MM.1S (cell line): ENCODE measurements around the gene ZDHHC1.

Source experiments
- DNase-seq: peaks from one replicate; pipeline ENCODE4 v3.0.0-alpha.2; 2015
- H2AFZ ChIP-seq: fragments of 300-600 bp; sonication (generic); 2 replicates; pipeline ENCODE4 v1.6.0; 2016; ENCODE audit warnings: antibody characterized with exemption, low read length
- H3F3A ChIP-seq: fragments of 300-600 bp; sonication (generic); 2 replicates; pipeline ENCODE4 v1.6.1; 2016; ENCODE audit warnings: mild to moderate bottlenecking, antibody characterized with exemption, low read length, moderate library complexity, mixed read lengths; ENCODE audit not compliant: insufficient read depth
- H3K27ac ChIP-seq: fragments of 300-600 bp; sonication (generic); 2 replicates; pipeline ENCODE4 v1.5.1; 2016; ENCODE audit warnings: mild to moderate bottlenecking, low read length
- H3K27me3 ChIP-seq: fragments of 300-600 bp; sonication (generic); replicated peaks from 2 replicates; pipeline ENCODE4 v1.6.0; 2016; ENCODE audit warnings: low read length; ENCODE audit not compliant: insufficient read depth
- H3K36me3 ChIP-seq: fragments of 300-600 bp; sonication (generic); replicated peaks from 2 replicates; pipeline ENCODE4 v1.6.1; 2016; ENCODE audit warnings: mild to moderate bottlenecking, low read length, mixed read lengths; ENCODE audit not compliant: insufficient read depth
- H3K4me1 ChIP-seq: fragments of 300-600 bp; sonication (generic); 2 replicates; pipeline ENCODE4 v1.6.1; 2016; ENCODE audit warnings: low read length, mixed read lengths
- H3K4me2 ChIP-seq: fragments of 300-600 bp; sonication (generic); 2 replicates; pipeline ENCODE4 v1.6.0; 2016; ENCODE audit warnings: low read depth, low read length
- H3K4me3 ChIP-seq: fragments of 300-600 bp; sonication (generic); 2 replicates; pipeline ENCODE4 v1.5.1; 2016; ENCODE audit warnings: low read length, mixed read lengths
- H3K79me2 ChIP-seq: fragments of 300-600 bp; sonication (generic); 2 replicates; pipeline ENCODE4 v1.6.1; 2016; ENCODE audit warnings: mixed run types, low read length, mixed read lengths
- H3K9ac ChIP-seq: fragments of 300-600 bp; sonication (generic); 2 replicates; pipeline ENCODE4 v1.6.1; 2016; ENCODE audit warnings: low read length, mixed read lengths
- H3K9me2 ChIP-seq: fragments of 300-600 bp; sonication (generic); replicated peaks from 2 replicates; pipeline ENCODE4 v1.6.1; 2016; ENCODE audit warnings: mild to moderate bottlenecking, low read length, mixed read lengths; ENCODE audit not compliant: insufficient read depth
- H3K9me3 ChIP-seq: fragments of 300-600 bp; sonication (generic); replicated peaks from 2 replicates; pipeline ENCODE4 v1.6.1; 2016; ENCODE audit warnings: mild to moderate bottlenecking, low read length, mixed read lengths; ENCODE audit not compliant: insufficient read depth
- H4K20me1 ChIP-seq: fragments of 300-600 bp; sonication (generic); 2 replicates; pipeline ENCODE4 v1.6.1; 2016; ENCODE audit warnings: mild to moderate bottlenecking, low read length, moderate library complexity, mixed read lengths; ENCODE audit not compliant: insufficient read depth
- CTCF ChIP-seq: fragments of 300-600 bp; sonication (generic); IDR thresholded peaks from 2 replicates; pipeline ENCODE4 v1.5.1; 2016; ENCODE audit warnings: antibody characterized with exemption, low read length, mixed read lengths
- EZH2 ChIP-seq: fragments of 300-600 bp; sonication (generic); optimal IDR thresholded peaks from 2 replicates; pipeline ENCODE3; 2017; ENCODE audit warnings: low read depth, mild to moderate bottlenecking, antibody characterized with exemption, low read length, mixed read lengths
- EZH2phosphoT487 ChIP-seq: fragments of 300-600 bp; sonication (generic); IDR thresholded peaks from 2 replicates; pipeline ENCODE4 v1.6.1; 2018; ENCODE audit warnings: antibody characterized with exemption, low read length

Gene ZDHHC1

GRCh38 chr16:67393111-67393787 is 23.0 kb downstream of the ZDHHC1 start, which contains the start of gene TPPP3:
Gene TPPP3, minus strand, starts transcription at chr16:67393498. Its CDS starts 2,387 bp downstream, at chr16:67391111.
- Histone ChIP-seq H3K9me3 (no peaks in the 10 kb centered on the region), H3K9ac (no peak within 1 kb of the TSS), H3K4me3 (no peak within 1 kb of the TSS), H3K4me2 (peak within 1 kb of the TSS; percentile 49; the same call in 1 of the 2 replicates), H2AFZ (no peak within 1 kb of the TSS), H3K27ac (no peak within 1 kb of the TSS), H3K79me2 (no peaks in the 10 kb centered on the region), H3K27me3 (peaks cover 36% of the 10 kb centered on the region), H4K20me1 (no peaks in the 10 kb centered on the region), H3F3A (no peaks in the 10 kb centered on the region), H3K4me1 (no peaks in the 10 kb centered on the region), H3K9me2 (no peaks in the 10 kb centered on the region), H3K36me3 (no peaks in the 10 kb centered on the region)
- TF ChIP-seq EZH2phosphoT487 (no peak), EZH2 (no peak), CTCF (no peak)
- DNase-seq, result no peak

GRCh38 chr16:67392301-67393059 is 23.8 kb downstream of the ZDHHC1 start:
- H4K20me1 ChIP-seq, result no peaks in the 10 kb centered on the region
- H3K9me3 ChIP-seq, result no peaks in the 10 kb centered on the region
- H3K79me2 ChIP-seq, result no peaks in the 10 kb centered on the region
- no peak overlapping the region for H3K4me2 ChIP-seq
- H3K27me3 ChIP-seq, result peaks cover 36% of the 10 kb centered on the region
- no peak for TF ChIP-seq EZH2
- no peak for TF ChIP-seq CTCF
- TF ChIP-seq EZH2phosphoT487, result no peak
- H3K9ac ChIP-seq, result no peak overlapping the region
- no peak for DNase-seq
- H3K36me3 ChIP-seq, result no peaks in the 10 kb centered on the region
- no peaks in the 10 kb centered on the region for H3F3A ChIP-seq
- no peak overlapping the region for H2AFZ ChIP-seq
- H3K27ac ChIP-seq, result no peak overlapping the region
- no peaks in the 10 kb centered on the region for H3K9me2 ChIP-seq
- no peaks in the 10 kb centered on the region for H3K4me1 ChIP-seq
- H3K4me3 ChIP-seq, result no peak overlapping the region

- Histone ChIP-seq H3F3A (no peaks in the 10 kb centered on the region), H3K36me3 (no peaks in the 10 kb centered on the region), H4K20me1 (no peaks in the 10 kb centered on the region), H3K9me3 (no peaks in the 10 kb centered on the region), H2AFZ (no peak overlapping the region), H3K9me2 (no peaks in the 10 kb centered on the region), H3K9ac (no peak overlapping the region), H3K27ac (no peak overlapping the region), H3K4me2 (no peak overlapping the region), H3K79me2 (no peaks in the 10 kb centered on the region), H3K27me3 (peaks cover 36% of the 10 kb centered on the region), H3K4me1 (no peaks in the 10 kb centered on the region), H3K4me3 (no peak overlapping the region)
- no peak for DNase-seq
- TF ChIP-seq EZH2 (no peak), CTCF (no peak), EZH2phosphoT487 (no peak)
Observed at GRCh38 chr16:67391424-67392300, 24.6 kb downstream of the ZDHHC1 start.
